Embryonic facial prominence (tissue), 1 donor: ENCODE results near the gene TUG1.

Experiments used
- DNase-seq: peaks from one replicate; pipeline ENCODE4 v3.0.0-alpha.2; 2016; ENCODE audit errors: extremely low spot score

TUG1 gene

GRCh38 chr22:30968924-30969531 is at the start of gene TUG1:
TUG1 (plus strand) TSS chr22:30969265.
- DNase-seq = peak; percentile 96

- no peak for DNase-seq
Measured at GRCh38 chr22:30919973-30920372, 49.1 kb upstream of the TUG1 start.

- no peak for DNase-seq
Measured at GRCh38 chr22:30920407-30920806, 48.7 kb upstream of the TUG1 start.

- no peak for DNase-seq
Measured at GRCh38 chr22:30921108-30921507, 48.0 kb upstream of the TUG1 start.

- no peak for DNase-seq
Measured at GRCh38 chr22:30922151-30922611, 46.9 kb upstream of the TUG1 start.

GRCh38 chr22:30923168-30923900 is 45.7 kb upstream of the TUG1 start:
- no peak for DNase-seq

GRCh38 chr22:30925667-30926066 is 43.4 kb upstream of the TUG1 start:
- DNase-seq = no peak

- DNase-seq = no peak
Measured at GRCh38 chr22:30926706-30927105, 42.4 kb upstream of the TUG1 start.

GRCh38 chr22:30927806-30928205 is 41.3 kb upstream of the TUG1 start:
- DNase-seq = no peak

GRCh38 chr22:30928401-30928800 is 40.7 kb upstream of the TUG1 start:
- DNase-seq = no peak

GRCh38 chr22:30930228-30930627 is 38.8 kb upstream of the TUG1 start:
- DNase-seq = no peak

GRCh38 chr22:30931541-30932300 is 37.3 kb upstream of the TUG1 start:
- no peak for DNase-seq

GRCh38 chr22:30932661-30933060 is 36.4 kb upstream of the TUG1 start:
- DNase-seq = no peak

GRCh38 chr22:30933457-30933856 is 35.6 kb upstream of the TUG1 start:
- DNase-seq = no peak

- DNase-seq = no peak
Measured at GRCh38 chr22:30934053-30934452, 35.0 kb upstream of the TUG1 start.

GRCh38 chr22:30940685-30941362 is 28.2 kb upstream of the TUG1 start:
- no peak for DNase-seq

- DNase-seq = no peak
Measured at GRCh38 chr22:30941363-30941740, 27.7 kb upstream of the TUG1 start.

GRCh38 chr22:30943368-30943767 is 25.7 kb upstream of the TUG1 start:
- no peak for DNase-seq

- DNase-seq = no peak
Measured at GRCh38 chr22:30944986-30945385, 24.1 kb upstream of the TUG1 start.

- no peak for DNase-seq
Measured at GRCh38 chr22:30945653-30946052, 23.4 kb upstream of the TUG1 start.

- no peak for DNase-seq
Measured at GRCh38 chr22:30946354-30946753, 22.7 kb upstream of the TUG1 start.

- DNase-seq = no peak
Measured at GRCh38 chr22:30947173-30947815, 21.8 kb upstream of the TUG1 start.
